GM19397 (cell line): ENCODE data around the gene RPTOR.
"Not testable (repeated sequence)": the region's sequence is repeated elsewhere in the genome, so short reads cannot be mapped to it uniquely, and the experiment has no call there.

Source experiments
- ATAC-seq: cut with Tn5 transposase; IDR thresholded peaks from one replicate; pipeline ENCODE4 v1.9.1; 2021; ENCODE audit warnings: mild to moderate bottlenecking, moderate library complexity; ENCODE audit not compliant: unreplicated experiment

The RPTOR gene

DNA sequence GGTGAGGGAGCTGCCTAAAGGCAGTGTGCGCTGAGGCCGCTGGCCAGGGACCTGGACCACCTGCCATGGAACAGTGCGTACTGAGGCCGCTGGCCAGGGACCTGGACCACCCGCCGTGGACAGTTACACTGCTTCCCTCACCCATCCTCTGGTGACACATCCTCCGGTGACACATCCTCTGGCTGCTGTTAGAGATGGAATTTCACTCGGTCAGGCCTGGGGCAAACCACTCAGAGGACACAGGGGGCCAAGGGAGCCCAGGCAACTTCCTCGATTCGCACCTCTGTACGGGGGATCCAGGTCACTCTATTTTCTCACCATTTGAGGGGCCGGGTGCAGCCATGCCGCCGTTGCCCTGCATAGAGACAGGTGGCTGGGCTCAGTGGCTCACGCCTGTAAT is 32.4 kb upstream of the RPTOR start:
- no peak for ATAC-seq

DNA sequence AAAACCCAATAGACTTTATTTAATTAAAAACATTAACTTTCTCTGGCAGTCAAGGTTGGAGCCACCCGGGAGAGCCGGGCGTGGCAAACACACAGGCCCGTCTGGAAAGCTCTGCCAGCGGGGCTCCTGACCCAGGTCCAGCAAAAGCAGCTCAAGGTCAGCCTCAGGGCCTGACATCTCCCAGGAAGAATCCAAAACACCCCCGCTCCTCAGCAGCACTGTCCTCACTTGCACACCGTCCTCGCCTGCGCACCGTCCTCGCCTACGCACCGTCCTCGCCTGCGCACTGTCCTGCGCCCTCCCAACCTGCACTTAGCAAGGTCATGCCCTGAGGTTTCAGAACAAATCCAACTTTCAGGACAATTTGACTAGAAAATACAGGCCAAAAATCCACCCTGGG is 31.4 kb upstream of the RPTOR start:
- no peak for ATAC-seq

DNA sequence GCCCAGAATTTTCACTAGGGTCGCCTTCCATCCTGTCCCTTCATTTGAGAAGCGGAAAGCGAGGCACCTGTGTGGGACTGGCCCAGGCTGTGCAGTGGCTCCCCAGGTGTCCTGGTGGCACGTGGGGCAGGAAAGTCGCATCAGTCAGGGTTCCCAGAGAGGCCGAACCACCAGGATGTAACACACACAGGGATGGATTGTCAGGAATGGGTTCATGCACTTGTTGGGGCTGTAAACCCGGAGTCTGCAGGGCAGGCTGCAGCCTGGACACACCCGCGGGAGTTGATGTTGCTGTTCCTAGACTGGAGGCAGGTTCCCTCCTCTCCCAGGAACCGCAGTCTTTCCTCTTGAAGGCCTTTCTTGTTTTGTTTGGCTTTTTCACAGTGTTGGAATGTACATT is 30.7 kb upstream of the RPTOR start:
- ATAC-seq = no peak

DNA sequence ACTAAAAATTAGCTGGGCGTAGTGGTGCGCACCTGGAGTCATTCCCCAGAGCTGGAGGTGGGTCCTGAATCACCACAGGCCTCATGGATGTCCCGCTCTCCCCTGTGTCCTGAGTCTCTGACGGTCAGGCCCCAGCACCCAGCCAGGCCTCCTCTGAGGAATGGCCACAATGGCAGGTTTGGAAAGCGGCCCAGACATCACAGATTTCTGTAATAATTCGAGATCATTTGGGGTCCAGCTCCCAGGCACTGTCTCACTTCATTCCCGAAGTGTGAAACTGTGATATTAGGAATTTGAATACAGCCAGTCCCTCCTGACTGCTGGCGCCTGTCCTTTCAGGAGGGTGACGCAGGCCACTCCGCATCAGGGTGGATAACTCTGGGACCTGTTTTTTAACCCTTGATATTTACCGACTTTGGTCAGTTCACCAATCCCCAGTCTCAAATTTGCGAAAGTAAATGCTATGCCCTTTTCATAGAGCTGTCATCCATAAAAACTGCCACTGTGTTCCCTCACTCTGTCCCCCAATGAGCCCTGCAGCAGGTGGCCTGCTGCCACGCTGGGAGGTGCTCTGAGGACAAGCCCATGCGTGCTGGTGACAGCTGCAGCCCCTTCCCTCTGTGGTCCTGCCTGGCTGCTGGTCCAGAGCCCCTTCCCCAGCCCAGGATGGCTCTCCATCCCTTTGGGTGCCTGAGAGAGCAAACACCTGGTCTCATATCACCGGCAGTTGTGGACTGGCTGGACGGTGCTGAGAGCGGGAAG is 28.3 kb upstream of the RPTOR start:
- ATAC-seq = no peak

DNA sequence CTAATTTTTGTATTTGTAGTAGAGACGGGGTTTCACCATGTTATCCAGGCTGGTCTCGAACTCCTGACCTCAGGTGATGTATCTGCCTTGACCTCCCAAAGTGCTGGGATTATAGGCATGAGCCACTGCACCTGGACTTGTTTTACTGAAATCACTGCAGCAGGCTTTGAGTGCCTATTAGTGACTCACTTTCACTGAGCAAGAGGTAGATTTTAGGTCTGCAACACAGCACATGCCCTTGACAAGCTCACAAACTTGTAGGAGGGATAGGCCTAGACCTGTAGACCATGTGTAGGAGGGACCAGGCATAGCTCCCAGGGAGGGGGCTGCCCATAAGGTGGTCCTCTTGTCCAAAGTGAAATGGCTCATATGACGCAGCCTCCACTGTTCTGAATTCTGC is 27.0 kb upstream of the RPTOR start:
- ATAC-seq = no peak

DNA sequence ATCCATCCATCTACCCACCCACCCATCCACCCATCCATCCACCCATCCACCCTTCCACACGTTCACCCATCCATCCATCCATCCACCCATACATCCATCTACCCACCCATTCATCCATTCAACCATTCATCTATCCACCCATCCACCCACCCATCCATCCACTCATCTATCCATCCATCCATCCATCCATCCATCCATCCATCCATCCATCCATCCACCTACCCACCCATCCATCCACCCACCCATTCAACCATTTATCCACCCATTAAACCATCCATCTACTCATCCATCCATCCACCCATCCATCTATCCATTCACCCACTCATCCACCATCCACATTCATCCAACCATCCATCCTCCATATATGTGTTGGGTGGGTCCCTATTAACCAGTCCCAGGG is 26.2 kb upstream of the RPTOR start:
- ATAC-seq = no peak

DNA sequence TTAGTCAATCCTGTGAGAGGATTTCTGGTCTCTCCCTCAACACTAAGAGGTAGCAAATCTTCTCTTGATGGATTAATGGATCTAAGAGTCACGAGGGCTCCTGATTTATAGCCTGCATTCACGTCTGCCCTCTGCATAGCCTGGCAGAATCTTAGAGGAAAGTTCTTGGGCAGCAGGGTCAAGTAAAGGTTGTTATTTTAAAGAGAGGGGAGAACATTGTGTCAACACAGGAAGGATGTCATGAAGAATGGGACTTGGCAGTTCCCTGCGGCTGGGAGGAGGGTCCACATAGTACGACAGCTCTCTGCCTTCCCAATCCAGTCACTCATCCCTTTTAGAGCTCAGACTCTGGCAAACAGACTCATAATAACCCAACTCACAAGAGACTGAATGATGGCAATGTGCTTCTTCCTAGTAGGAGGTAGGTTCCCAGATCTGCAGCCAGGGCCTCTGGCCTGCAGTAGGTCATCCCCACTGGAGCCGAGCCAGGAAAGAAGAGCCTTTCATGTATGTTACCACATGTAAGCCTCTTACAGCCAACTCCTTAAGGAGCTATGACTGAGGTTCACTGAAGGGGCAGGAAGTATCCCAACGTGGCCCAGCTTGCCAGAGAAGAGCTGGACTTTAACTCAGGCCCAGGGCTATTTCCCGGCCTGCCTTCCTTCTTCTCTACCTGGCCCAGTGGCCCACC is 25.4 kb upstream of the RPTOR start:
- no peak for ATAC-seq

DNA sequence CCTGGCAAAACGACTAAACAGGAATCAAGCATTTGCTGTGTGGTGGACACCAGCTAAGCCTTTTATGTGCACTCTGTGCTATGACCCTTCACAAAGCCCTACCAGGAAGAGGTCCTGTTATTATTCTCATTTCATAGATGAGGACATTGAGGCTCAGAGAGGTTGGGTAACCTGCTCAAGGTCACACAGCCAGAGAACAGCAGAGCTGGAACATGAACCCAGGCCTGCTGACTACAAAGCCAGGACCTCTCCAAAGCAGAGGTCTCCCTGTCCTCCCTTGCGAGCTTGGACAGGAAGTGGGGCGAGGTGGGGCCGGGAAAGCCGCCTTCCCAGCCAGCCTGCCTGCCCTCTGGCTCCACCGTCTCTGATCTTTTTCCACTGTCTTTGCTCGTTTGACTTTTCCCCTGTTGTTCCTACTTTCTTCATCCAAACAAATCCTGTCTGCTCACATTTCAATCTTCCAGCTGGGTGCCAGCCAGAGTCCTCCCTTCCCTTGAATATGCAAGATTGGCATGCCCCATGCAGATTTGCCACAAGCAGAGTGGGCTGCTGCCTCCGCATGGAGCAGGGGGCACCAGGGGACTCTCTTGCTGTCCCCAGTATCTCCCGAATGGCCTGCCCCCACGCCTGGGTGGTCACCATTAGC is 23.7 kb upstream of the RPTOR start:
- ATAC-seq = no peak

DNA sequence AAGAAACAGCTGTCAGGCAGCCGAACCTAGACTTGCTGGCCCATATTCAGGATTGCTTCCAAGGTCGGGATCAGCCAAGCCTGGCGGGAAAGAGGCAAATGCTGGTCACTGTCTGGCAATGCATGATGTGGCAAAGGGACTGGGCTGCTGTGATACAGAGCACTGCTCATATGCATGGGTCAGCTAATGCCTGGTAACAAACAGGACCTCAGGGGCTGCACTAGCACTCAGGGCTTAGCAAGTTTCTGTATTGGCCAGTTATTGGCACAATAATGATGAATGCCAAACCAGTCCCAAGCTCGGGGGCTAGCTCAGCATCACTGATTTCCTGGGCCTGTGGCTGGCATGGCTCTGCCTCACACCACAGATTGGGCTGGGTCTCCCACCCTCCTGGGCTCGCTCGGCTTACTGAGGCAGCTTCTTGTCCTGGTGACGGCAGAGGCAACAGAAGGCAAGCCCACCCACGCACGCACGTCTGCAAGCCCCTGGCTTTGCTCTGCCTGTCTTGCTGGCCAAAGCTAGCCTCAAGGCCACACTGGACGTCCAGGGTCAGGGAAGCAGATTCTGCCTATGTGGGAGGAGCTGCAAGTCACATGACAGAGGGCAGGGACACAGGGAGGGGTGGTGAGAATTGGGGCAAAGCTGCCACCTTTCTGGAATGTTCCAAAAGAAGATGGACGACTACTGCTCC is 21.4 kb upstream of the RPTOR start:
- no peak for ATAC-seq

DNA sequence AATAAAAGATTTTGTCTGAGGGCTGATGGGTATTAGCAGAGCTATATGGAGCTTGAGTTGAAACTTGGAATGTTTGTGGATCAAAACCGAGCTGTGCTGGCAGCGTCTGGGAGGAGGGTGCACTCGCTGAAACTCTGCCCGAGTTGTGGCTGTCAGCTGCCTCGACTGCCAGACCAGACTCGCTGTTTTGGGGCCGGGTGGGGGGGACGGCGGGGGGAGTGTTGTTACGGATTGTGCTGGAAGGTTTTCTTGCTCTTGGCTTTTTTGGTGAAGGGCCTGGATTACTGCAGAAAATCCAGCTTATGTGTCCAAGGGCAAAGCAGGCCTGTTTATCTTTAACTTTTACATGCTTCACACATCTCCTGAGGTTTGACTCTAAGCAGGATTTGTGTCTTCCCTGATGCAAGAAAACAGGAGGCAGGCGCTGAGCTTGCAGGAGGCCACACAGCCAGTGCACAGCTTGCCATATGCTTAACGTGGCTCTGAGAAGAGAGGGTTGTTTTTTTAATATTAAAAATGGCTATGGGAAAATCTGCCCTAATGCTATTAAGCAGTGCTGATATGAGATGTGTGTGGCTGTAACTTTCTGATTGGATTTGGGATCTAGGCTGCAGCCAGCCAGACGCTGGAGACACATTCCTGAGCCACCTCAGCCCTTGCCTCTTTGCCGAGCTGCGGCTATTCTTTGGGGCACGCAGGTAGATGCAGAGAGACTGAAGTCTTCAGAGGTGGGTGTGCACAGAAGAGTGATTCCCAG is 20.5 kb upstream of the RPTOR start:
- no peak for ATAC-seq

DNA sequence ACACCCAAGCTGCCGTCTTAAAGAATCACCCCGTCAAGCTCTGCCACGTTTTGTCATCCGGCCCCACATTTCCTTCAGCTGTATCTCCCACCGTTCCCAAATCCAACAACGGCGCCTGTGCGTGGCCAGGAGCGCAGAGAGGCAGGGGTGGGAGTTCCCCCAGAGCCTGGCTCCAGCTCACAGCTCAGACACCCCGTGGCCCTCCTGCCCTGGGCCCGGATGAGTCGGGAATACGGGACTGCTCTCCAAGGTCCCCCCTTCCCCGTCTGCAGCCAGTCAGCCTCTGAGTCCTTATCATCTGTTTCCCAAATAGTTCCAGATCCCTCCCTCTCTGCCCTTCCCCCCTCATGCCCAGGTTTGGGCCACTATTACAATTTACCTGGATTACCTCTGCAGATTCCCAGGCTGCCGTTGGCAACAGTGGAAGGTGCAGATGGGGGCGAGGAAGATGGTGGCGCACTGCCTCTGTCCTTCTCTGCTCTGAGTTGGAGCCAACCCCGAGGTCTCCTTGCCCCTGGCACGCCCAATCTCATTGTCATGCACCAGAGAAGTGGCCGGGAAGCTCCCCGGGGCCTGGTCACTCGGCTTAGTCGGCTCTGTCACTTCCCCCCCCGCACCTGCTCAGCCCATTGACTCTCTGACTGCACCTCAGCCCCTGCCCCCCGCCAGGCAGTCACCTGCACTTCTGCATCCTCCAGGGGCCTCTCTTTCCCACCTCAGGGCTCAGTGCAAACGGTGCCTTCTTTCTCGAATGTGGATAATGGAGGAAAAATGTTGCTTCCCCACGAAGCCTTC is 18.3 kb upstream of the RPTOR start:
- ATAC-seq = no peak

DNA sequence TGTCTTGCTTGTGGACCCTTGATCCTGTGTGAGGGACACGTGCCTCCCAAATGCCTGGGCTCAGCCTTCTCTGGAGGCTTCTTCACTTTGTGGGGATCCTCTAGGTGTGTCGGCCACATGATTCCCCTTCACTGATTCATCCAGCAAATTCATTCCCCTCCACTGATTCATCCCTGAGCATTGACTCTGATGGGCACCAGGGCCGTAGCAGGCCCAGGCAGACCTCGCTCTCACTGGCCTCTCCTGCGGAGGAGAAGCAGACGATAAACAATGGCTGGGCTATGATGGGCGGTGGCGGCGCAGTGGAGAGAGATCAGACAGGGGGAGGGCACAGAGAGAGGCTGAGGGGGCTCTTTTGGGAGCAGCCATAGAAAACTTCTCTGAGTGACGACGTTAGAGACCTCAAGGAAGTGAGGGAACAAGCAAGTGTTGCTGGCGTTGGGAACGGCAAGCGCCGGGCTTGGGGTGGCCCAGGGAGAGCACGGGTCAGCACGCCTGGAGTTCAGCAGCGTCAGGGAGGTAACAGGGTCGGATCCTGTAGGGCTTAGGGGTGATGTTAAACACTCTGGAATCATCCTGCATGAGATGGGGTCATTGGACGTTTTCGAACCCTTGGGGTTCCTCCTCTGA is 17.5 kb upstream of the RPTOR start:
- ATAC-seq = no peak

DNA sequence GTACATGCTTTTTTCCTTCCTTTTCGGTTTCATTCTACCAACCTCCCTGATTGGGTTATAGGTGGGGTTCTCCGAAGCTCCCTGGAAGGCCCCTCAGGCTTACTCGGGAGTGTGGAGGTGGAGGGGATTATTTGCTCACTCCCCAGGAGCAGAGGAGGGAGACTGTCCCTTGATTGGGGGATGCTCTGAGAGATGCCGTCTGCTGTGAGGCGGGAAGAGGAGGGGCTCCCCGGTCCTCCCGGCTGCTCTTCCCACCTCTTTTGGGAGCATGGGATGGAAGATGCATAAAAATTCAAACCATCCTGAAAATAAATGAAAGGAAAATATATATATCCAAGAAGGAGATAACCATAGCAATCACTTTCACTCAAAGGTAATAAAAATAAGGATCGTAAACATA is 16.1 kb upstream of the RPTOR start:
- no peak for ATAC-seq

DNA sequence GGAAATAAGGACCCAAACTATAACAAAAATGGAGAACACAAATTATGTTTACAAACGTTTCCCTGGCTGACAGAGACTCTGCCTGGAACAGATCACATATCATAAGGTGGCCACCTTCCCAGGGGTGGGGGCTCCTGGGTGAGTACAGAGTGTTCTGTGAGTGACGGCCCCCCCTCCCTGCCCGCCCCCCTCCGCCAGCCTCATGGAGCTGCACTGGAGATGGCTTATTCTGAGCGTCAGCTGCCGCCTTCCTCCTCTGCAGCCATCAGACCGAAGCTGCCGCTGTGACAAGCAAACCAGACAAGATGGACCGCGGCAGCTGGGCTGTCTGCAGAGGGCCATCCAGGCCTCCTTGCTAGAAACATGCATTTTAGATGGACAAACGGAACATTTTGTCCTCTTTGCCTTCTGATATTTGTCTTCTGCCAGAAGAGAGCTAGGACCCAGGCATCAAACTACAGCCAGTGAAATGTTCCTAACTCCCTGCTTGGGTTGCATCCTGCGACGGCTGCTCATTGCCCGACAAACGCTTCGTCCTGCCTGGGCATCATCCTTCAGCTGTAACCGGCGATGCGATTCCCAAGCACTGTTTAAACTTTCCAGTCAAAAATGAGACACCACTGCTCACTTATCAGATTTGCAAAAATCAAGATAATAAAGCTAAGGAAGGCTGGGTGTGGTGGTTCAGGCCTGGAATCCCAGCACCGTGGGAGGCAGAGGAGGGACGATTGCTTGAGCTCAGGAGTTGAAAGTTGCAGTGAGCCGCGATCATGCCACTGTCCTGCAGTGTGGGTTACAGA is 15.3 kb upstream of the RPTOR start:
- ATAC-seq = no peak

DNA sequence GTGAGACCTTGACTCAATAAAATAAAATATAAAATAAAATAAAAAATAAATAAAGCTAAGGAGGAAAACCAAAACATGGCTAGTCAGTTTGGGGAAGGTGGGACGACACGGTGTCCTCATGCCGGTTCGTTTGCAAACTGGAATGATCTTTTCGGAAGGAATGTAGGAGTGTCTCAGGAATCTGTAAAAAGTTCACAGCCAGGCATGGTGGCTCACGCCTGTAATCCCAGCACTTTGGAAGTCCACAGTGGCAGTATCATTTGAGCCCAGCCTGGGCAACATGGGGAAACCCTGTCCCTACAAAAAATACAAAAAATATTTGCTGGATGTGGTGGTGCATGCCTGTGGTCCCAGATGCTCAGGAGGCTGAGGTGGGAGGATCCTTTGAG is 14.7 kb upstream of the RPTOR start:
- ATAC-seq = no peak

DNA sequence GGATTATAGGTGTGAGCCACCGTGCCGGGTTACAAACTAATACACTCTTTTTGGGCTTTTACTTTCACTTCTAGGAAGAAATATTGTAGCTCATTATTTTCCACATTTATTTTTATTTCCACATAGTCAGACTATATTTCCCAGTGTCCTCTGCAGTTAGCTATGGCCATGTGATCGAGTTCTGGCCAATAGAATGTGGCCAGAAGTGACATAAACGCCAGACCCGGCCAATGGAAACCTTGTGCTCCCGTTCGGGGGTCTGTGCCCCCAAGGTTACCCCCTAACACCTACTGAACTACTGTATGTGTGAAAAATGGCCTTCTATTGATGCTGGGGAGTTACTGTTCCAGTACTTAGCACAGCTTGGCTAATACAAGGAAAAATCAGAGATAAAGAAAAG is 13.2 kb upstream of the RPTOR start:
- ATAC-seq = no peak

DNA sequence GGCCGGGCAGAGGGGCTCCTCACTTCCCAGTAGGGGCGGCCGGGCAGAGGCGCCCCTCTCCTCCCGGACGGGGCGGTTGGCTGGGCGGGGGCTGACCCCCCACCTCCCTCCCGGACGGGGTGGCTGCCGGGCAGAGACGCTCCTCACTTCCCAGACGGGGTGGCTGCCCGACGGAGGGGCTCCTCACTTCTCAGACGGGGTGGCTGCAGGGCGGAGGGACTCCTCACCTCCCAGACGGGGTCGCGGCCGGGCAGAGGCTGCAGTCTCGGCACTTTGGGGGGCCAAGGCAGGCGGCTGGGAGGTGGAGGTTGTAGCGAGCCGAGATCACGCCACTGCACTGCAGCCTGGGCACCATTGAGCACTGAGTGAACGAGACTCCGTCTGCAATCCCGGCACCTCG is 7.3 kb upstream of the RPTOR start:
- ATAC-seq = not testable (repeated sequence)

DNA sequence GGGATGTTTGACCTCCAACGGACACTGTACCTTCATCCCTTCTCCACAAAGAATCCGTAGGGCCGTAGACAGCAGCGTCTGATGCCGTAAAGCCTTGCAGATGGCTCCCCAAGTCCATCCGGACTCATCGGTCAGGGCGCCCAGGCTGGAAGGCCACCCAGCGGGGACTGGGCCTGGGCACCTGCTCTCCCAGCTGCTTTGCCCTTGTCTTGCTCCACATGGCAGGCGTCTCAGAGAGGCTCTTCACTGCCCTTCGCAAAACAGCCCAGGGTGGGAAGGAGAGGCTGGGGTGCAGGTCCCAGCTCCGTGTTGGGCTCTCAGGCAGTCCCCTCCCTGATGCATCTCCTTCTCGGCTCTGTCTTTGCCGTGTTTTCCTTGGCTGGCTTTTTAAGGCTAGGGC is 6.2 kb upstream of the RPTOR start:
- ATAC-seq = no peak
